GM12865 (cell line): ENCODE results near the gene LPAR1.

Experiments used
- DNase-seq: peaks from one replicate; pipeline ENCODE4 v3.0.0; 2010; ENCODE audit warnings: low read depth
- H3K4me3 ChIP-seq: 2 replicates; pipeline ENCODE4 v1.5.1; 2011; ENCODE audit warnings: mild to moderate bottlenecking, low read depth, low read length, control low read depth
- CTCF ChIP-seq: IDR thresholded peaks from 2 replicates; pipeline ENCODE4 v1.5.1; 2011; ENCODE audit warnings: low read length, control low read depth, low read depth, inconsistent platforms; ENCODE audit not compliant: insufficient read depth; ENCODE audit errors: missing control alignments

Gene LPAR1

GRCh38 chr9:110880189-110880588 is 158.1 kb downstream of the LPAR1 start:
- TF ChIP-seq CTCF, result no peak
- H3K4me3 ChIP-seq, result no peak overlapping the region
- no peak for DNase-seq

GRCh38 chr9:110877374-110877773 is 160.9 kb downstream of the LPAR1 start:
- no peak for TF ChIP-seq CTCF
- DNase-seq, result no peak
- no peak overlapping the region for H3K4me3 ChIP-seq

- no peak for DNase-seq
- H3K4me3 ChIP-seq, result no peak overlapping the region
- TF ChIP-seq CTCF, result no peak
Observed at GRCh38 chr9:110876929-110877328, 161.3 kb downstream of the LPAR1 start.

DNA sequence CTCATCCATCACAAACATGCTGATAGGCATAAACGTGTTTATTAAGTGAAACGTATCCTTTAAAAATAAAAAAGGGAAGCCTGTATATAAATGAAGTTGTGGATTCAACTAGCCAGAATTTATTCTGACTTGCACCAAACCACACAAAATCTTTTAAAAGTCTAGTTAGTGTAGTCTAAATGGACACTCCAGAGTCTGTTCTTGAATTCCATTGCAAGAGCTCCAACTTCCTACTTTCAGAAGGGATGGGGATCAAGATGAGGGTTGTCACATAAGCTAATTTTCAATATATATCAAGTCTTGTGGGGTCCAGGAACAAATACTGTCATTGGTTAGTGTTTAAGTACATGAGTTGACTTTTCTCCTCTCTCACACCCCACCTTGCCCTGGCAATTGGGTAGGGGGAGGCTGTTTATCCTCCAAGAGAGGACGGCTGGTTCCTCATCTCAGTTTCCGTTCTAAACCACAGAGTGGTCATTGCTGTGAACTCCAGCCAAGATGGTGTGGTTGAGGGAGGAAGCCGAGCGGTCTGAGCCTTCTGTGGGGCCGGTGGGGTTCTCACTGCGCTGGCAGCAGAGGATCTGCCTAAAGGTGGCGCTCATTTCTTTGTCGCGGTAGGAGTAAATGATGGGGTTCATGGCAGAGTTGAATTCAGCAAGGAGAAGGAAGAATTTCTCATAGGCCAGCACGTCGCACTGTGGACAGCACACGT is 163.2 kb downstream of the LPAR1 start:
- DNase-seq, result peak; percentile 63
- no peak overlapping the region for H3K4me3 ChIP-seq
- peak; percentile 21 for TF ChIP-seq CTCF

DNA sequence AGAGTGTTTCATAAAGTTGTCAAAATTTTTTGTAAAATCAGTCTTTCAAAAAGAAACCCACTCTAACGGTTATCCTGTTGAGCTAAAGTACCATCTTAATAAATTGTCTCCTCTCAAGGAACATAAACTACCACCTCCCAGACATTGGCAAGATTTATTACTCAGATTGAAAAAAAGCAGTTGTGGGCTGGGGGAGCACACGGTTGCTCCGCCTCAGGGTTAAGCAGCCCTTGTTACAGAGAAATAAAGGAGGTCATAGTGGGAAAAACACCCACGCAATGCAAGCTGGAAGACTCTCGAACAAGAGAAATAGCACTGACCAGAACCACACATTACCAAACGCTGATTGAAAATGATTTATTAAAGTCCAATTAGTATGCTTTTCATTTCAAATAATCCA is 165.3 kb downstream of the LPAR1 start:
- TF ChIP-seq CTCF, result no peak
- H3K4me3 ChIP-seq, result no peak overlapping the region

GRCh38 chr9:110871736-110872135 is 166.5 kb downstream of the LPAR1 start:
- no peak for TF ChIP-seq CTCF
- DNase-seq, result no peak
- no peak overlapping the region for H3K4me3 ChIP-seq

More for the DNA sequence above, 165.3 kb downstream of the LPAR1 start:
- no peak for DNase-seq

DNA sequence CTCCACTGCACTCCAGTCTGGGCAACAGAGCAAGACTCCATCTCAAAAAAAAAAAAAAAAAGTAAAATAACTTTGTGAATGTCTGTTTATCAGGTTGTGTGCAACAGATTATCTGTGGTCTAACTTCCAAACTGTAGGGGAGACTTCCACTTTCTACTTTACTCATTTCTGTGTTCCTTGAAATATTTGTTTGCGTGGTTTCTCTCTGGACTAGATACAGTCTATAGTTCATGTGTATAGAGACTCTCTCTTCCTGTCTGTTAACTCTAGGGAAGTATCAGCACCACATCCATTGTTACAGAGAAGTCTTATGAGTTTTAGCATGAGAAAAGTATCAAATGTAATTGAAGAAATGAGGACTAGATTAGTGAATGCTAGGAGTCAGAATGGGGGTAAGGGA is 168.3 kb downstream of the LPAR1 start:
- no peak overlapping the region for H3K4me3 ChIP-seq
- DNase-seq, result no peak
- no peak for TF ChIP-seq CTCF
